Endodermal cell (in vitro differentiated cells): Measurements from ENCODE around the gene SLC5A12. TPM values are rescaled to one million over a fixed set of nuclear protein-coding genes. Genes with fewer than 3 reads are reported as not detected.

Experiments used
- DNase-seq: peaks from one replicate; pipeline ENCODE4 v3.0.0-alpha.2; 2017
- H3K27ac ChIP-seq: 2 replicates; pipeline ENCODE4 v1.5.1; 2013; ENCODE audit warnings: mild to moderate bottlenecking, low read depth, low read length, moderate library complexity
- H3K27me3 ChIP-seq: 2 replicates; pipeline ENCODE4 v1.6.1; 2013; ENCODE audit warnings: mild to moderate bottlenecking, low read length, moderate library complexity; ENCODE audit not compliant: insufficient read depth, control insufficient read depth, poor library complexity, severe bottlenecking
- H3K36me3 ChIP-seq: 2 replicates; pipeline ENCODE4 v1.7.0; 2013; ENCODE audit warnings: mild to moderate bottlenecking, low read length, moderate library complexity; ENCODE audit not compliant: control insufficient read depth, insufficient read depth
- H3K4me1 ChIP-seq: one replicate; pipeline ENCODE4 v1.7.0; 2013; ENCODE audit warnings: low read length; ENCODE audit not compliant: control insufficient read depth, insufficient read depth
- H3K4me3 ChIP-seq: 2 replicates; pipeline ENCODE4 v1.5.1; 2013; ENCODE audit warnings: mild to moderate bottlenecking, low read length, moderate library complexity
- H3K9ac ChIP-seq: 2 replicates; pipeline ENCODE4 v1.6.1; 2013; ENCODE audit warnings: mild to moderate bottlenecking, low read length, moderate library complexity; ENCODE audit not compliant: poor library complexity, severe bottlenecking; ENCODE audit errors: extremely low read depth
- H3K9me3 ChIP-seq: 2 replicates; pipeline ENCODE4 v1.6.1; 2013; ENCODE audit warnings: mild to moderate bottlenecking, low read length, moderate library complexity; ENCODE audit not compliant: control insufficient read depth
- H3K27ac Mint-ChIP-seq: 2 replicates; pipeline ENCODE4 v1.8.0; 2020; ENCODE audit warnings: mixed read lengths
- H3K27me3 Mint-ChIP-seq: 2 replicates; pipeline ENCODE4 v1.8.0; 2021; ENCODE audit warnings: mild to moderate bottlenecking, mixed read lengths; ENCODE audit not compliant: insufficient read depth
- H3K36me3 Mint-ChIP-seq: 2 replicates; pipeline ENCODE4 v1.8.0; 2020; ENCODE audit warnings: low read depth, mixed read lengths
- H3K4me1 Mint-ChIP-seq: 2 replicates; pipeline ENCODE4 v1.8.0; 2020; ENCODE audit warnings: mixed read lengths
- H3K4me3 Mint-ChIP-seq: 2 replicates; pipeline ENCODE4 v1.8.0; 2020; ENCODE audit warnings: mild to moderate bottlenecking, moderate library complexity, mixed read lengths
- H3K9me3 Mint-ChIP-seq: 2 replicates; pipeline ENCODE4 v1.8.0; 2020; ENCODE audit warnings: mild to moderate bottlenecking, mixed read lengths
- WGBS, 2 experiments: methylation state at CpG; one replicate each; pipeline versions ENCODE4 v1.1.5 to v1.1.7; 2013; ENCODE audit warnings: missing lambda C conversion rate in 2 of 2, mixed read lengths in 1 of 2; ENCODE audit not compliant: insufficient coverage in 1 of 2, insufficient read length in 1 of 2; 5-methylcytosine and 5-hydroxymethylcytosine counted together
- total RNA-seq, 2 donors: library from RNA; stranded (reverse); fragmentation: NEBNext Ultra II Directional in 1 of 2; extraction: Animal tissue kit (Norgen Biotek cat#: 25700) in 1 of 2; gene quantifications; 2 replicates in 1 of 2; 3 replicates in 1 of 2; pipeline ENCODE4 v1.2.1, GENCODE V29; 2021
- TF ChIP-seq, protein P1 (sequence below): fragments of 200-600 bp; sonication (generic); conservative IDR thresholded peaks from 2 replicates; pipeline ENCODE4 v1.5.0; 2021; ENCODE audit warnings: antibody characterized with exemption, mild to moderate bottlenecking

SLC5A12 gene
- total RNA-seq, 2 donors from 2014 or later: 2.6 to 2.7 TPM

DNA sequence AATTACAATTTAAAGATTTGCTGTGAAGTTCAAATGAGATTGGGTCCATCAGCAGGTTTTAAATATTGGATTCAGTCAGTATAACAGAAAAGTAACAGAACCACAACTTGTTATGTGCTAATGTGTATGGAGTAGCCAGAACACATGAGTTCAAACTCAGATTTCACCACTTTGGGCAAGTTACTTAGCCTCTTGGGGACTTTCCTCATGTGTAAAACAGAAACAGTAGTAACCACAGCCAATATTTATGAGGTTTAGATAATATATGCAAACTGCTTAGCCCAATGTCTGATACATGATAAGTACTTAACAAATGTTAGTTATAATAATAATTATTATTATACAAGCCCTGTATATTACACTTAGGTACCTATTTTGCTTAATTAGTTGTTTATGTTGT lies 21.8 kb upstream of the SLC5A12 start:
- no peaks in the 10 kb centered on the region for H3K4me1 Mint-ChIP-seq
- no peak overlapping the region for H3K27ac Mint-ChIP-seq
- H3K9me3 Mint-ChIP-seq: no peaks in the 10 kb centered on the region
- no peaks in the 10 kb centered on the region for H3K36me3 Mint-ChIP-seq
- Histone ChIP-seq H3K9me3 (no peaks in the 10 kb centered on the region), H3K36me3 (no peaks in the 10 kb centered on the region), H3K9ac (no peak overlapping the region), H3K4me1 (no peaks in the 10 kb centered on the region), H3K27ac (no peak overlapping the region), H3K4me3 (no peak overlapping the region), H3K27me3 (no peaks in the 10 kb centered on the region)
- H3K4me3 Mint-ChIP-seq: no peak overlapping the region
- DNase-seq: no peak
- TF ChIP-seq, protein P1, sequence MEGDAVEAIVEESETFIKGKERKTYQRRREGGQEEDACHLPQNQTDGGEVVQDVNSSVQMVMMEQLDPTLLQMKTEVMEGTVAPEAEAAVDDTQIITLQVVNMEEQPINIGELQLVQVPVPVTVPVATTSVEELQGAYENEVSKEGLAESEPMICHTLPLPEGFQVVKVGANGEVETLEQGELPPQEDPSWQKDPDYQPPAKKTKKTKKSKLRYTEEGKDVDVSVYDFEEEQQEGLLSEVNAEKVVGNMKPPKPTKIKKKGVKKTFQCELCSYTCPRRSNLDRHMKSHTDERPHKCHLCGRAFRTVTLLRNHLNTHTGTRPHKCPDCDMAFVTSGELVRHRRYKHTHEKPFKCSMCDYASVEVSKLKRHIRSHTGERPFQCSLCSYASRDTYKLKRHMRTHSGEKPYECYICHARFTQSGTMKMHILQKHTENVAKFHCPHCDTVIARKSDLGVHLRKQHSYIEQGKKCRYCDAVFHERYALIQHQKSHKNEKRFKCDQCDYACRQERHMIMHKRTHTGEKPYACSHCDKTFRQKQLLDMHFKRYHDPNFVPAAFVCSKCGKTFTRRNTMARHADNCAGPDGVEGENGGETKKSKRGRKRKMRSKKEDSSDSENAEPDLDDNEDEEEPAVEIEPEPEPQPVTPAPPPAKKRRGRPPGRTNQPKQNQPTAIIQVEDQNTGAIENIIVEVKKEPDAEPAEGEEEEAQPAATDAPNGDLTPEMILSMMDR: no peak
- H3K27me3 Mint-ChIP-seq: no peaks in the 10 kb centered on the region

DNA sequence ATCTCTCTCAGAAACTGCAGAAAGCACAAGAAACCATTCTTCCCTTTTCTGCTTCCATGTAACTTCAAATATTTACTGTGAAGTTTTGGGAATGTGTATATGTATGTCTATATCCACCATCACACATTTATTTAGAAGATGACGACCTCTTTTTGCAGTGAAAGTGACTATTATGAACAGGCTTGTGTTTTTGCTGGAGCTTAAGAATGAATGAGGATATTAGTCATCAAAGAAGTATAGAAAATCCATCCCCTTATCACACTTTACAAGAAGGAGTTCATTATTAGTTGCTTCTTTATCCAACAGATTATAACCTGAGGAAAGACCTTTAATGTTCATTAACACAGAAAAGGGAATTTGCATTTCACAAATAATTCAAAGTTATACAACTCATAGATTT lies 21.1 kb upstream of the SLC5A12 start:
- Histone ChIP-seq H3K27me3 (no peaks in the 10 kb centered on the region), H3K9ac (no peak overlapping the region), H3K27ac (no peak overlapping the region), H3K4me3 (no peak overlapping the region), H3K4me1 (no peaks in the 10 kb centered on the region), H3K9me3 (no peaks in the 10 kb centered on the region), H3K36me3 (no peaks in the 10 kb centered on the region)
- H3K9me3 Mint-ChIP-seq: no peaks in the 10 kb centered on the region
- H3K36me3 Mint-ChIP-seq: no peaks in the 10 kb centered on the region
- no CpG with 5 or more reads among the region's 1 CpG for WGBS, 2 experiments
- DNase-seq: no peak
- no peaks in the 10 kb centered on the region for H3K4me1 Mint-ChIP-seq
- H3K27me3 Mint-ChIP-seq: no peaks in the 10 kb centered on the region
- TF ChIP-seq, protein P1: no peak
- no peak overlapping the region for H3K27ac Mint-ChIP-seq
- H3K4me3 Mint-ChIP-seq: no peak overlapping the region

GRCh38 chr11:26741036-26741435 lies 19.2 kb upstream of the SLC5A12 start:
- no peak overlapping the region for H3K4me3 ChIP-seq
- peak overlapping the region; percentile 30 for H3K27ac ChIP-seq
- Mint-ChIP-seq H3K4me3 (no peak overlapping the region), H3K9me3 (peaks cover 2% of the 10 kb centered on the region), H3K36me3 (no peaks in the 10 kb centered on the region), H3K27ac (no peak overlapping the region), H3K4me1 (no peaks in the 10 kb centered on the region), H3K27me3 (no peaks in the 10 kb centered on the region)
- H3K4me1 ChIP-seq: no peaks in the 10 kb centered on the region
- TF ChIP-seq, protein P1: no peak
- WGBS, 2 experiments: 38 to 80% methylated on average over 1 to 2 of the region's 2 CpGs
- no peak for DNase-seq
- no peak overlapping the region for H3K9ac ChIP-seq
- H3K9me3 ChIP-seq: no peaks in the 10 kb centered on the region
- no peaks in the 10 kb centered on the region for H3K36me3 ChIP-seq
- H3K27me3 ChIP-seq: no peaks in the 10 kb centered on the region
